Activated naive CD4-positive, alpha-beta T cell treated with anti-CD3 and anti-CD28 coated beads, Interleukin-2, amount 50 U/mL, for 72 hours (primary cell): ENCODE results near the gene BMF. TPM values are rescaled to one million over a fixed set of nuclear protein-coding genes. Genes with fewer than 3 reads are reported as not detected.

Experiments
- ATAC-seq, 2 donors: fragments of 150-1000 bp; cut with Tn5 transposase; 2 replicates each; pipeline ENCODE4 v1.10.0; 2021; ENCODE audit warnings: mild to moderate bottlenecking in 2 of 2, moderate library complexity in 2 of 2
- DNase-seq, 2 donors: peaks; one replicate each; pipeline ENCODE4 v3.0.0; 2021 to 2022; ENCODE audit warnings: low spot score in 2 of 2
- H3K27ac Mint-ChIP-seq, 2 donors: one replicate each; pipeline ENCODE4 v1.8.0; 2022; ENCODE audit warnings: mild to moderate bottlenecking in 2 of 2, mixed read lengths in 2 of 2
- H3K36me3 Mint-ChIP-seq, 2 donors: one replicate each; pipeline ENCODE4 v1.8.0; 2022; ENCODE audit warnings: mixed read lengths in 2 of 2
- H3K9me3 Mint-ChIP-seq, 2 donors: one replicate each; pipeline ENCODE4 v1.8.0; 2022; ENCODE audit warnings: mixed read lengths in 2 of 2
- total RNA-seq, 2 donors: library from RNA; stranded (reverse); gene quantifications; one replicate each; pipeline ENCODE4 v1.2.3, GENCODE V29; 2022

BMF gene
- total RNA-seq, 2 donors from 2014 or later, result 10.8 to 11.6 TPM

DNA sequence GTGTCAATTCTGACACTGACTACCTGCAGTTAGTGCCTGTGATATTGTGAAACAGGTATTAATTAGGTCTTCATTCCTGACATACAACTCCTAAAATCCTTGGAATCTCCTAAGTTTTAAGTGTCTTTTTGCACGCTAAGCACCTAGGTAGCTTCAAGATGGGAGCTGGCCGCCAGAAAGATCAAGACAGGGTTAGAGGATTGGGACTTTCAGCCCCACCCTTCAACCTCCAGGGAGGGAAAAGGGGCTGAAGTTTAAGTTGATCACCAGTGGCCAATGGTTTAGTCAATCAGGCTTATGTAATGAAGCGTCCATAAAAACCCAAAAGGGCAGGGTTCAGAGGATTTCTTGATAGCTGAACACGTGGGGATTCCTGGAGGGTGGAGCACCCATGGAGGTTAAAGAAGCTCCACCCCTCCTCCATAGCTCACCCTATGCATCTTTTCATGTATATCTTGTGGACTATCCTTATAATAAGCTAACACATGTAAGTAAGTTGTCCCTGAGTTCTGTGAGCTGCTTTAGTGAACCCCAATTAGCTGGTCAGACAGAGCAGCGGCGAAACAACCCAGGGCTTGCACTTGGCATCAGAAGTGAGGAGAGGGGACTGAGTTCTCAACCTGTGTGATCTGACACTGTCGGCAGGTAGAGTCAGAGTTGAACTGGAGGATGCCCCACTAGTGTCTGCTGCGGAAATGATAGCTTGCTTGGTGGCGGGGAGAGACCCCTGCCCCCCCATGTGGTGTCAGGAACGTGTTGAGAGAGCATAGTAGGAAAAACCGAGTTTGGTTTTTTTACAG is 56.9 kb downstream of the BMF start:
- DNase-seq (no peak), ATAC-seq (no peak)
- Mint-ChIP-seq H3K27ac (no peak overlapping the region), H3K36me3 (peaks cover 0 to 19% of the 10 kb centered on the region in 2 donors), H3K9me3 (peaks cover 0 to 9% of the 10 kb centered on the region in 2 donors)

DNA sequence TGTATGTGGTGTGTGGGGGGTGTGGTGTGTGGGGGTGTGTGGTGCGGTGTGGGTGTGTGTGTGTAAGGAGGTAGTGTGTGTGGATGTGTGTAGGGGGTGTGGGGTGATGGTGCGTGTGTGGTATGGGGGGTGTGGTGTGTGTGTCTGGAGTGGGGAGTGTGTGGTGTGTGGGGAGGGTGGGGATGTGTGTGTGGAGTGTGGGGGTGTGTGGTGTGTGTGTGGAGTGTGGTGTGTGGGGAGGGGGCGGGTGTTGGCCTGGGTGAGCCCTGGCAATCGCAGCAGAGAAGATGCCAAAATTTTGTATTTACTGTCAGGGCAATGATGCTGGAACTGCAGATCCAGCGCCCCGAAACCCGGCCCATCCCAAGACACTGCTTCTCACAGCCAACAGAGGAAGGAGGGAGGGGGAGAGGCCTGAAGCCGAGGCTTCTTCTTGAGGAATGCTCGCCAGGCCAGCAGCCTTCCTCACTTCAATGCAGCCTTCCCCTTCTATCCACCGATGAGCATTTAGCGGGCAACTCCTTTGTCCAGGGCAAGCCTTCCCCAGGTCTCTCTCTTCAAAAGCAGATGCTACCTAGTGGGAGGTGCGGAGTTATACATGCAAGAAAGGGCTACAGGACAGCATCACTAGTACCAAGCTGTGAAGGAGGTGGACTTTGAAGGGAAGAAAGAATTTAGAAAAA is 57.8 kb downstream of the BMF start:
- ATAC-seq (no peak), DNase-seq (no peak)
- peaks cover 0 to 9% of the 10 kb centered on the region in 2 donors for H3K9me3 Mint-ChIP-seq
- peaks cover 0 to 19% of the 10 kb centered on the region in 2 donors for H3K36me3 Mint-ChIP-seq
- H3K27ac Mint-ChIP-seq, result no peak overlapping the region

DNA sequence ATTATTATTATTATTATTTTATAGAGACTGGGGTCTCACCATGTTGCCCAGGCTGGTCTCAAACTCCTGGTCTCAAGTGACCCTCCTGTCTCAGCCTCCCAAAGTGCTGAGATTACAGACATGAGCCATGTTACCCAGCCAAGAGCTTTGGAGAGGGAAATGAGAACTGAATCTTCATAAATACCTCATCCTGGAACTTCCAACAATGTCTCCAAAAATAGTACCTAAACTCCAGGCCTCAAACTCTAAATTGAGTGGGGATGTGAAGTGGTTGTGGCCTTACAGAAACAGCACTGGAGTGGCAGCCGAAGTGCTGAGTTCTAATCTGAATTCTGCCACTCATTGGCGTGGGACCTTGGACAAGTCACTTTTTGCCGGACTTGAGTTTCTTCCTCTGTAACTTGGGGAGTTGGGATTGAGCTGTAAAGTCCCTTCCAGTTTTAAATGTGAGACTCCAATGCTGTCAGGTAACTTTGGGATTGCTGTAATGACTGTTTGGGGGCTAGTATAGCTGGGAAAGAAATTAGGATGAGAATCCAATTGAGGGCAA is 59.7 kb downstream of the BMF start:
- Mint-ChIP-seq H3K27ac (peak overlapping the region in 1 of 2 donors; percentile 89), H3K9me3 (peaks cover 0 to 9% of the 10 kb centered on the region in 2 donors), H3K36me3 (peaks cover 0 to 15% of the 10 kb centered on the region in 2 donors)
- DNase-seq (no peak), ATAC-seq (no peak)

DNA sequence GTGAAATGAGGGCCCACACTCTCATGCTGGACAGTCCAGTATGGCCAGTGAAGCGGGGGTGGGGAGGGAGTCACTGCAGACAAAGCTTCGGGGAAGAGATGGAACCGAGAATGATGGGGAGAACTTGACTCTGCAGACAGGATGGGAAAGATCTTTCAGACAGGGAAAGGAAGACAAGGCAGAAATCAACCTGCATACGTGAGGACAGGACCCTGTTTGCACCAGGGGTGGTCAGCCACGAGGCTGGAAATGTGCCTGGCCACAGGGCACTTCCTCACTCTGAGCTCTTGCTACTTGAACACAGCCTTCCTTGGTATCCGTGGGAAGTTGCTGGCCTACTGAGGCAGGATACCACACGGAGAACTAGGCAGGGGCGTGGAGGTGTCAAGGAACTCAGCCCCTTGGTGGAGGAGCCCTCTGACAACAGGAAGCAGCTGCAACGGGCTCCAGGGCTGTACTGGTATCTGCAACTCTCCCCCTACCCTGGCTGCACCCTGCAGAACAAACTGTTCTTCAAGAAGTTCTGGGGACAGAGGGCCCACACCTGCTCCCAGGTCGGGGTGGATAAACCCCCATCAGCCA is 60.4 kb downstream of the BMF start:
- Mint-ChIP-seq H3K36me3 (peaks cover 0 to 15% of the 10 kb centered on the region in 2 donors), H3K9me3 (peaks cover 0 to 9% of the 10 kb centered on the region in 2 donors), H3K27ac (peak overlapping the region; percentile 89 to 96)
- ATAC-seq, result no peak
- no peak for DNase-seq

DNA sequence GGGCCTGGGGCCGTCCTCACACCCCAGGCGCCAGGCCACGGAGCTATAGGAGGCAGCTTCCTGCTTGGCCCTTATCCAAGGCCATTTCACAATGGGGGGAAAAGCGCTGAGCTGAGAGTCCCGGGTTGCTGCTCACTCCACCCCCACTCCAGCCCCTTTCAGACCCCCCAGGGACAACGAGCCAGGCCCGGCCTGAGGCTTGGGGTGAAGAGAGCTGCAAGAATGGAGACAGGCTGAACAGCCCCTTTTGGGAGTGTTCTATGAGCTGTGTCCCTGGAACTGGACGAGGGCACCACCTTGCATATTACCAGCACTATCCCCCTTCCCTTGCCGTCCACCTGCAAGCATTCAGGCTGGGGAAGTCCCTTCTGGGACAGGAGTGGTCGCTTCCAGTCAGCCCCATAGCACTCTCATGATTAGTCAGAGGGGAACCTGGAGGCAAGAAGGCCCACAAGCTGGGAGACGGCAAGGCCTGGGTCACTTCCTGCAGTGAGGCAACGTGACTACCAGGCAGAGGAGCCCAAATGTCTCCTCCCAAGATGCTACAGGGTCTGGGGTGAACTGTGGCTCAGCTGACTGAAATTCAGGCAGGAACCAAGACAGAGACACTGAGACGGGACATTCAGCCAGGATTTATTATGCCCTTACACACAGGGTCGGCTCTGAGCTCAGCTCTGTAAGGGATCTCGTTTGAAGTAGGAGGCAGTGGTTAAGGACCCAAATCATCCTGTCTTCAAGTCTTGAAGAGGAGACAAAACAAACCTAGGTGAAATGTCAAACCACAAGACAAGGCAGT is 61.1 kb downstream of the BMF start:
- Mint-ChIP-seq H3K9me3 (peaks cover 0 to 9% of the 10 kb centered on the region in 2 donors), H3K27ac (peak overlapping the region; percentile 89 to 96), H3K36me3 (peaks cover 0 to 15% of the 10 kb centered on the region in 2 donors)
- DNase-seq, result peak; percentile 64 to 89
- ATAC-seq, result peak; percentile 77 to 79

DNA sequence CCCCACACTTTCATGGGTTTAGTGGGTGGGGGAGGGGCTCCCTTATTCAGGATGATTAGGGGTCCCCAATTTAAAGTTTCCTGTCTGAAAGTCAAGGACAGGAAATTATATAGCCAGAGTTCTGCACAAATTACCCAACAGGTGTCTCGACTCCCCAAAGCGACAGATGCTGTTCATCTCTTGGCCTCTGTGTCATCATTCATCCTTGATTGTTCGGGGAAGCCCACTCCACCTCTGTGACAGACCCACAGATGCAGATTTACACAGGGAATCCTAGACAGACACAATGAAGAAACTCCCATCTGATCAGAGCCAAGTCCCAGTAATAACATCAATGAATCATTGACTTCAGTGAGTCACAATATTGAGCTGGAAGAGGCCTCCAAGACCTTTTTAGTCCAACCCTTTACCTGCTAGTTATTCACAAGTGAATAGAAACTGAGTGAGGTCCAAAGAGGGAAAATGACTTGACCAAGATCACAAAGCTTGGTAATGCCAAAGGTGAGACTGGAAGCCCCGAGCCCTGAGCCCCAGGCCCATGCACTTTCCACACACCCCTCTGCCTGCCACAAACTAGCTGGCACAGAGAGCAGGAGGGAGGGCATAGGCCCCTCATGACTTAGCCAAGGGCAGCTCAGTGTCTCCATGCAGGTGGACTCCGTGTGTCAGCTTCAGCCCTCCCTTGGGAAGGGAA is 61.8 kb downstream of the BMF start:
- H3K9me3 Mint-ChIP-seq, result peaks cover 0 to 9% of the 10 kb centered on the region in 2 donors
- DNase-seq, result peak in 1 of 2 donors; percentile 73
- peak; percentile 49 to 64 for ATAC-seq
- H3K36me3 Mint-ChIP-seq, result peaks cover 0 to 15% of the 10 kb centered on the region in 2 donors
- H3K27ac Mint-ChIP-seq, result peak overlapping the region; percentile 89 to 96

DNA sequence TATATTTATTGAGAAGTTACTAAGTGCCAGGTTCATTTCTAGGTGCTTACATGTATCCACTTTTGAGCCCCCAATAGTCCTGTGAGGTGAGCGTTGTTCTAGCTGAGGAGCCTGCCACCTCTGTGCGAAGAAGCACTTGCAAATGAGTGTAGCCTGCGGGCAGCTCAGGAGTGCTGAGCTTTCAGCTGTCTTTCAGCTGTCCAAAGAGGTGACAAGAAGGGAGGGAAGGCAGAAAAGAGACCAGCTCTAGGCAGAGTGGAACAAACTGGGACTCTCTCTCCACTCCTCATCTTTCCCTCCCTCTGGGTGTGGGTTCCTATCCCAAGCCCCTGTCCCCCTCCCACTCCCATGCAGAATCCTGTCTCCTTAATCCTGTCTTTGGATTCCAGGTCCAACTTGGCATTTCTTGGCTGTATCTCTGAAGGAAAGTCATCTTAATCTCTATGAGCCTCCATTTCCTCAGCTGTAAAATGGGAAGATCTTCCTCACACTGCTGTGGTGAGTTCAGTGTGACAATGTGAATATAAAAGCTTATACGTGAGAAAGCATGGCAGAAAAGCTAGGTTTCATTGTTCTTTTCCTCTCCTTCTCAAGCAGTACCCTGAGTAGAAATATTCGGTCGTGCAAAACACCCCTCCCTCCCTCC is 63.0 kb downstream of the BMF start:
- DNase-seq (no peak), ATAC-seq (no peak)
- H3K27ac Mint-ChIP-seq, result peak overlapping the region in 1 of 2 donors; percentile 56
- peaks cover 0 to 9% of the 10 kb centered on the region in 2 donors for H3K9me3 Mint-ChIP-seq
- H3K36me3 Mint-ChIP-seq, result peaks cover 0 to 15% of the 10 kb centered on the region in 2 donors

DNA sequence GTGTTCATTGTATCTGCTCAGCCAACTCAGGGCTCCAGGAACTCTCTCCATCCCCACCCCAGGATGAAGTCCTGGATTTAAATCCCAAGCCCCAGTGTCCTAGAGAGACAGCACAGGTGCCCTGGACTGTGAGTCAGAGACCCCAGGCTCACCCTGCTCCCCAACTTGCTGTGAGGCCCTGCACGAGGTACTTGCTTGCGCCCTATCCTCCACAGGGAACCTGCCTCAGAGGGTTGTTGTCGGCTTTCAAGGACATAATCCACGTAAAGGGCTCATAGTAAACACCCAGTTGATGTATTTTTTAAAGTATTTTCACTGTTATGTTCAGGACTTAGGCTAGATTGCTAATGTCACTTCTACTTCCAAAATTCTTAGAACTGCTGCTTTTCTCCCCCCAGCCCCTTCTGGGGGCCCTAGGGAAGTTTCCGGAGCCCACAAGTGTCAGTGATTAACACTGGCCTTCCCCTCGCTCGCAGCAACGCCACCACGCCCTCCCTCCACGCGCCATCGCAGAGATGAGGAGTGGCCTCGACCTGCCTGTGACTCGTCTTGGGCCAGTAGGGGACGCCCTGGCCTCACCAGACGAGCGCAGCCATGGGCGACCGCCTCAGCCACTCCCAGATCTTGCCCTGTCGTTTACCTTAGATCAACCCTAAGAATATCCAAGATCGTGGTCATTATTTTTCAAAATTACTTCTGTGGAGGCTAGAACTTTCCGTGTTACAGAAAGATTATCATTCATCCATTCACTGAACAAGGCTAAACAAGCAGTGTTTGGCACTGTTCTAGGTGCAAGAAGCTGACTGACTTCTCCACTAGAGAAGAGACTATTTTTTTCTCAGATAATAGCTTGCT is 63.7 kb downstream of the BMF start:
- peaks cover 0 to 5% of the 10 kb centered on the region in 2 donors for H3K9me3 Mint-ChIP-seq
- H3K27ac Mint-ChIP-seq, result peak overlapping the region; percentile 56 to 72
- ATAC-seq (peak; percentile 50 to 77), DNase-seq (peak; percentile 85 to 86)
- H3K36me3 Mint-ChIP-seq, result peaks cover 0 to 10% of the 10 kb centered on the region in 2 donors

DNA sequence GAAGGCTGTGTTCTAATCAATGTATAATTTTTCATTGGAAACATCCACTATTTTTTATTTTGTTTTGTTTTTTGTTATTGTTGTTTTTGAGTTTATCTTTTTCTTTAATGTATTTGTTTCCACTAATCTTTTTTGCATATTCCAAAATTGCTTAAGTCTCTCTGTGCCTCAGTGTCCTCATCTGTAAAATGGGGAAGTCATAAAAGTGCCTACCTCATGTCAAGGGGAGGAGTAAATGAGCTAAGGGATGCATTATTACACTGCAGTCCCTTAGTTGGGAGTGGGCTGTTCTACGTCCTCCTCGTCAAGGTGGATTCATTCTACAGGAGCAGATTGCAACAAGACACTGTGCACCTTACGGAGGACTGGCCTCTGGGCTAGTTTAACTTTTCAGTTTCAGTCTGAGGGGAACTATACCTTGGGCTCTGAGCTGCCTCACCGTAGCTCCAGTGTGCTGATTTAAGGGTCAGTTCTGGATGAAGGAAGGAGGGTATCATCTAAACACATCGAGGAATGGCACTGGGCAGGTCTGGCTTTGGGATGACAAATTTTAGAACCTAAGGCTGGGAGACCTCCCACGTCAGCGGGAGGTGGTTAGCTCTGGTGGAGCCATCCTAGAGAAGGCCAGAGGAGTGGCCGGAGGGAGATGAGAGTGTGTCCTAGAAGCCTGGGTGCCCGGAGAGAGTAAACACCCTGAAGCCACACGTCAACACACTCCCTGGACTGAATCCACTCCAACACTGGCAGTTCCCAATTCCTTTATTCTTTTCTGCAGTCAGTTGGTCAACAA is 64.6 kb downstream of the BMF start:
- no peak for DNase-seq
- Mint-ChIP-seq H3K9me3 (peaks cover 0 to 1% of the 10 kb centered on the region in 2 donors), H3K36me3 (peaks cover 5 to 7% of the 10 kb centered on the region in 2 donors), H3K27ac (peak overlapping the region in 1 of 2 donors; percentile 56)
- ATAC-seq, result no peak

DNA sequence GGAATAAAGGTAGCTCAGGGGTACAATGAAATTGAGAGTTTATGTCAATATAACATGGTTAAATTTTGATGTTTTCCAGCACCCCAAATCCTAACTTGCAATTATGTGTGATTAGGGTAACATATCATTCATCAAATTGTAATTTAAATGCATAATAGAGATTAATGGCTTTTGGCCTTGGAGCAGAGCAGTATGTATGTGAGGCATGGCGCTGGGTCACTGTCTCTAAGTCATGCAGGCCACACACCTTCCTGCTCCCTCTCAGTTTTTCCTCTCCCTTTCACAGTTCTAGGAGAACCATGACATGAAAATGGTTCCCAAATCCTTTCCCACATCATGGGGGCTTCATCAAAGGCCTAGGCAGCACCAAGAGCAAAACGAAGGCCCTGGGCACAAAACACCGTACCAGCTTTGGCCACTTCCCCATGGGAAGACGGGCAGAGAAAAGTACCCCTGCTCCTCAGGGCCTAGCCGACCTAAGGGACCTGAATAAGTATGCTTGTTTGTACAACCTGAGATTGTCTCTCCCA is 65.8 kb downstream of the BMF start:
- ATAC-seq (no peak), DNase-seq (no peak)
- H3K36me3 Mint-ChIP-seq, result peaks cover 18% of the 10 kb centered on the region in 2 donors
- no peak overlapping the region for H3K27ac Mint-ChIP-seq
- no peaks in the 10 kb centered on the region for H3K9me3 Mint-ChIP-seq

DNA sequence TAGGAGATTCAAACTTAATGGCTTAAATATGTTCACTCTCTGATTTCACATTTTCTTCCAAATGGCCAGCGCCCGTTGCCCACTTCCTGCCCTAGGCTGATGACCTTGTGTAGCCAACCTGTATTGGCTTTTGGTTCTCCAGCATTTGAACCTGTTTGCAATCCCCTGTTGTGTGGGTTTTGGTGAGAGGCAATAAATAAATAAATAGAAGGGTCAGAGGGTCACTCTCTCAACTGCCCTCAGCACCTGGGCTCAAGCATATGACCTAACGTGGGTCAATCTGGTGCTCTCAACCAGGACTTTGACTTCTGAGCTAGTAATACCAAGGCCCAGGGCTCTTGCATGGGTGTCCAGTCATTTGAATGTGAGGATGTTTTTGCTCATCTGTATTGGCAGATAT is 67.9 kb downstream of the BMF start:
- Mint-ChIP-seq H3K36me3 (peaks cover 33% of the 10 kb centered on the region in 2 donors), H3K27ac (peak overlapping the region in 1 of 2 donors; percentile 99), H3K9me3 (no peaks in the 10 kb centered on the region)
- ATAC-seq, result no peak
- no peak for DNase-seq

DNA sequence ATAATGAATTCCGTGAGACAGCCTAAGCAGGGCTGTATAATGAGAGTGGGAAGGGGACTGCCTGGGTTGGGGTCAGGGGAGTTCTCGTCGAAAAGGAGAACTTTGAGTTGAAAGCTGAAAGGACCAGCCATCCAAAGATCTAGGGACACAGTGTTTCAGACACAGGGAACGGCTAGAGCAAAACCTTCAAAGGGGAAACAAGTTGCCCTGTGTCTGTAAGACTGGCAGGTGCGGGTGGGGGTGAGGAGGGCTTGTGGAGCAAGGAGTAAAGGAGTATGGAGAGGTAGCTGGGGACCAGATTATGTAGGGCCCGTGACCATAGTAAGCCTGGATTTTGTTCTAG is 68.4 kb downstream of the BMF start:
- no peak for ATAC-seq

DNA sequence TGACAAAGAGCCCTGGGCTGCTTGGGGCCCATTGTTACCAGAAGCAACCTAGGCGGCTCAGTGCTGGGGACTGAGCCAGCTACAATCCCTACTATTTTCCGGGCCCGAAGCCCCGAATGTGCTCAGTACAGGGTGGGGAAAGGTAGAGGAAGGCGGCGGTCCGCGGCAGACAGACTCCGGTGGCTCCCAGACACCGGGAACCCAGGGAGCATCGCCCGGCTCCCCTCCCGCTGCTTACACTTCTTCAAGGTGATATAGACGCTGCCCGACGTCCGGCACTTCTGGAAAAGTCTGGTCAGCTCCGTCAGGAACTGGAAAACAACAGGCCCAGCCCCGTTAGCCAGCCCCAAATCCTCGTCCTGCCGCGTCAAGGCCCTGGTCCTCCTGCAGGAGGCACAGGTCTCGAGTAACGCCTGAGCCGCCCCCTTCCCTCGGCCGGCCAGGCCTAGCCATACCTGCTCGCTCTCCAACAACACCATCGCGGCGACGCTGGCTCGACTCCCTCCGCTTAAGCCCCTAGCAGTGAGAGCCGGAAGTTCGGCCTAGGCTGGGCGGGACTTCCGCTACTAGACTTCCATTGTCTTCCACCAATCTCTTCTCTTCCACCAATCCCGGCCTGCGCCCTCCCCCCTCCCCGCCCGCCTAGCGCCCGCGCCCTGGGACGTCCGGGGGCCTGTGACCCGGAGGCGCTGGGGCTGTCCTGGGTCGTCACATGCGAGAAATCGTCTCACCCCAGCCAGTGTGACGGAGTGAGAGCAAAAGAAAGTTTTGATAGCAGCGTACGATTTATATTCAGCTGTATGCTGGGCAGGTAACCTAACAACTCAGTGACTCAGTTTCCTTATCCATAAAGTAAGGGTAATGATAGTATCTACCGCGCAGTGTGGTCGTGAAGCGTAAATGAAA is 69.8 kb downstream of the BMF start, which contains the start of gene SRP14:
TSS of gene SRP14 (minus strand) at position 544 of the 906 bp plus-strand sequence. CDS start at position 479, 65 bp downstream.
- DNase-seq, result peak; percentile 88 to 95
- H3K27ac Mint-ChIP-seq, result peak within 1 kb of the TSS; percentile 99
- peaks cover 33 to 38% of the 10 kb centered on the region in 2 donors for H3K36me3 Mint-ChIP-seq
- H3K9me3 Mint-ChIP-seq, result no peaks in the 10 kb centered on the region
- peak; percentile 94 to 98 for ATAC-seq

More for the DNA sequence above, 68.4 kb downstream of the BMF start:
- DNase-seq, result no peak
- peak overlapping the region; percentile 77 to 99 for H3K27ac Mint-ChIP-seq
- H3K36me3 Mint-ChIP-seq, result peaks cover 33% of the 10 kb centered on the region in 2 donors
- H3K9me3 Mint-ChIP-seq, result no peaks in the 10 kb centered on the region
